IMR-90 (cell line): ENCODE results near the gene INHA. TPM values are rescaled to one million over a fixed set of nuclear protein-coding genes. Genes with fewer than 3 reads are reported as not detected.

Source experiments
- ATAC-seq: fragments of 200-7000 bp; cut with Tn5 transposase; 2 replicates; pipeline ENCODE4 v1.9.1; 2020; ENCODE audit warnings: low read depth, mild to moderate bottlenecking, moderate library complexity
- BruUV-seq: library from RNA; stranded (reverse); fragments of 400-500 nt; replicated peaks from 2 replicates; lab custom pipeline; 2021; lab: Mats Ljungman, UMichigan
- CTCF ChIA-PET: fragments of 300-600 bp; formaldehyde crosslinking; extraction: SDS; loops from one replicate; lab custom pipeline; 2021; ENCODE audit warnings: antibody characterized with exemption; lab: Yijun Ruan, JAX
- POLR2A ChIA-PET: fragments of 300-600 bp; sonication (Branson Sonifier 250); formaldehyde crosslinking; loops from one replicate; lab custom pipeline; 2022; ENCODE audit warnings: antibody characterized with exemption; ENCODE audit not compliant: unreplicated experiment; lab: Charles Lee
- DNase-seq: peaks from one replicate; pipeline ENCODE4 v3.0.0; 2013
- H2AFZ ChIP-seq: replicated peaks from 2 replicates; pipeline ENCODE3; 2013; ENCODE audit warnings: low read length, mild to moderate bottlenecking; ENCODE audit not compliant: poor library complexity
- H2AK5ac ChIP-seq: 2 replicates; pipeline ENCODE4 v1.6.1; 2013; ENCODE audit warnings: low read depth, low read length, inconsistent platforms
- H2AK9ac ChIP-seq: replicated peaks from 2 replicates; pipeline ENCODE3; 2013; ENCODE audit warnings: mild to moderate bottlenecking, low read depth, low read length, moderate library complexity; ENCODE audit not compliant: poor library complexity
- H2BK120ac ChIP-seq: 2 replicates; pipeline ENCODE4 v1.6.1; 2013; ENCODE audit warnings: low read depth, low read length, inconsistent platforms
- H2BK15ac ChIP-seq: 3 replicates; pipeline ENCODE4 v1.6.1; 2013; ENCODE audit warnings: low read depth, low read length, inconsistent platforms
- H2BK20ac ChIP-seq: 2 replicates; pipeline ENCODE4 v1.6.1; 2013; ENCODE audit warnings: low read depth, mild to moderate bottlenecking, inconsistent platforms, low read length, moderate library complexity
- H2BK5ac ChIP-seq: 2 replicates; pipeline ENCODE4 v1.6.1; 2013; ENCODE audit warnings: mild to moderate bottlenecking, low read depth, low read length, inconsistent platforms; ENCODE audit not compliant: poor library complexity, severe bottlenecking
- H3K14ac ChIP-seq: replicated peaks from 2 replicates; pipeline ENCODE4 v1.6.1; 2013; ENCODE audit warnings: low read depth, low read length, inconsistent platforms
- H3K18ac ChIP-seq: 2 replicates; pipeline ENCODE4 v1.6.1; 2013; ENCODE audit warnings: low read depth, low read length, control low read depth
- H3K23ac ChIP-seq: 2 replicates; pipeline ENCODE4 v1.6.1; 2013; ENCODE audit warnings: low read depth, low read length, inconsistent platforms
- H3K27ac ChIP-seq: 2 replicates; pipeline ENCODE4 v1.5.1; 2013; ENCODE audit warnings: mild to moderate bottlenecking, control low read depth, low read length; ENCODE audit not compliant: insufficient read depth
- H3K27me3 ChIP-seq: 2 replicates; pipeline ENCODE4 v1.6.1; 2013; ENCODE audit warnings: low read length; ENCODE audit not compliant: control insufficient read depth, insufficient read depth
- H3K36me3 ChIP-seq: 2 replicates; pipeline ENCODE4 v1.6.1; 2013; ENCODE audit warnings: low read length, mixed read lengths; ENCODE audit not compliant: control insufficient read depth, insufficient read depth
- H3K4ac ChIP-seq: 2 replicates; pipeline ENCODE4 v1.6.1; 2013; ENCODE audit warnings: low read depth, low read length, inconsistent platforms
- H3K4me1 ChIP-seq: 2 replicates; pipeline ENCODE4 v1.6.1; 2013; ENCODE audit warnings: low read length, mixed read lengths; ENCODE audit not compliant: control insufficient read depth, insufficient read depth
- H3K4me2 ChIP-seq: 2 replicates; pipeline ENCODE4 v1.6.1; 2013; ENCODE audit warnings: low read depth, mild to moderate bottlenecking, control low read depth, low read length, moderate library complexity
- H3K4me3 ChIP-seq: 2 replicates; pipeline ENCODE4 v1.5.1; 2013; ENCODE audit warnings: low read depth, mild to moderate bottlenecking, control low read depth, low read length, moderate library complexity; ENCODE audit not compliant: insufficient read depth
- H3K56ac ChIP-seq: 2 replicates; pipeline ENCODE4 v1.6.1; 2013; ENCODE audit warnings: low read length, inconsistent platforms; ENCODE audit not compliant: insufficient read depth; ENCODE audit errors: extremely low read depth
- H3K79me1 ChIP-seq, 2 experiments: 2 replicates each; pipeline ENCODE4 v1.6.1; 2013; ENCODE audit warnings: low read length in 2 of 2, inconsistent platforms in 1 of 2, low read depth in 1 of 2
- H3K9ac ChIP-seq: 2 replicates; pipeline ENCODE4 v1.6.1; 2013; ENCODE audit warnings: low read depth, low read length, control low read depth
- H3K9me1 ChIP-seq: 2 replicates; pipeline ENCODE4 v1.6.1; 2013; ENCODE audit warnings: low read length, inconsistent platforms; ENCODE audit not compliant: insufficient read depth
- H3K9me3 ChIP-seq: 2 replicates; pipeline ENCODE4 v1.6.1; 2013; ENCODE audit warnings: low read length; ENCODE audit not compliant: control insufficient read depth, insufficient read depth
- H4K20me1 ChIP-seq: 2 replicates; pipeline ENCODE4 v1.6.1; 2013; ENCODE audit warnings: low read length, inconsistent platforms; ENCODE audit not compliant: insufficient read depth
- H4K5ac ChIP-seq: 2 replicates; pipeline ENCODE4 v1.6.1; 2013; ENCODE audit warnings: mild to moderate bottlenecking, low read depth, low read length, control low read depth
- H4K8ac ChIP-seq, 2 experiments: 2 replicates each; pipeline ENCODE4 v1.6.1; 2013; ENCODE audit warnings: low read depth in 2 of 2, low read length in 2 of 2, control low read depth in 1 of 2, inconsistent platforms in 1 of 2
- H4K91ac ChIP-seq: 2 replicates; pipeline ENCODE4 v1.6.1; 2013; ENCODE audit warnings: low read depth, low read length, inconsistent platforms; ENCODE audit not compliant: insufficient read depth
- BHLHE40 ChIP-seq: fragments of 150-350 bp; IDR thresholded peaks from 2 replicates; pipeline ENCODE4 v1.6.1; 2016; ENCODE audit warnings: mild to moderate bottlenecking, low read depth, low read length
- CEBPB ChIP-seq: IDR thresholded peaks from 2 replicates; pipeline ENCODE4 v1.6.1; 2012; ENCODE audit warnings: low read depth, low read length, improper control_type of control experiment
- CHD1 ChIP-seq: IDR thresholded peaks from 2 replicates; pipeline ENCODE4 v1.6.1; 2012; ENCODE audit warnings: low read depth, low read length, improper control_type of control experiment
- CTCF ChIP-seq: conservative IDR thresholded peaks from 2 replicates; pipeline ENCODE4 v1.5.1; 2012; ENCODE audit warnings: mild to moderate bottlenecking, low read depth, low read length, improper control_type of control experiment
- ELK1 ChIP-seq: fragments of 150-350 bp; IDR thresholded peaks from 2 replicates; pipeline ENCODE4 v1.6.1; 2016; ENCODE audit warnings: low read depth, mild to moderate bottlenecking, low read length, moderate library complexity, borderline replicate concordance
- FOS ChIP-seq: fragments of 150-350 bp; IDR thresholded peaks from 2 replicates; pipeline ENCODE4 v1.6.1; 2016; ENCODE audit warnings: low read depth, low read length
- MAFK ChIP-seq: IDR thresholded peaks from 2 replicates; pipeline ENCODE4 v1.6.1; 2012; ENCODE audit warnings: low read depth, low read length, improper control_type of control experiment
- MAZ ChIP-seq: IDR thresholded peaks from 2 replicates; pipeline ENCODE4 v1.6.1; 2012; ENCODE audit warnings: low read depth, mild to moderate bottlenecking, low read length, improper control_type of control experiment, moderate library complexity, borderline replicate concordance
- MXI1 ChIP-seq: IDR thresholded peaks from 2 replicates; pipeline ENCODE4 v1.6.1; 2012; ENCODE audit warnings: low read depth, mild to moderate bottlenecking, low read length, moderate library complexity, borderline replicate concordance
- NFE2L2 ChIP-seq: fragments of 150-350 bp; IDR thresholded peaks from 2 replicates; pipeline ENCODE4 v1.6.1; 2016; ENCODE audit warnings: low read depth, mild to moderate bottlenecking, low read length
- POLR2A ChIP-seq: IDR thresholded peaks from 2 replicates; pipeline ENCODE4 v1.6.1; 2012; ENCODE audit warnings: mild to moderate bottlenecking, low read depth, low read length
- RAD21 ChIP-seq: IDR thresholded peaks from 2 replicates; pipeline ENCODE4 v1.6.1; 2012; ENCODE audit warnings: low read length, improper control_type of control experiment
- RCOR1 ChIP-seq: IDR thresholded peaks from 2 replicates; pipeline ENCODE4 v1.6.1; 2012; ENCODE audit warnings: mild to moderate bottlenecking, low read length, improper control_type of control experiment; ENCODE audit not compliant: insufficient replicate concordance
- RFX5 ChIP-seq: IDR thresholded peaks from 2 replicates; pipeline ENCODE4 v1.8.0; 2012; ENCODE audit warnings: low read depth, mild to moderate bottlenecking, low read length, moderate library complexity
- SMC3 ChIP-seq: fragments of 150-350 bp; IDR thresholded peaks from 2 replicates; pipeline ENCODE4 v1.6.1; 2016; ENCODE audit warnings: low read depth, mild to moderate bottlenecking, antibody characterized with exemption, low read length, moderate library complexity
- WGBS, 2 experiments: methylation state at CpG; one replicate each; pipeline versions ENCODE4 v1.1.5 to v1.1.7; 2013; ENCODE audit warnings: missing lambda C conversion rate in 2 of 2; ENCODE audit not compliant: insufficient read length in 1 of 2; ENCODE audit errors: extremely low coverage in 2 of 2; 5-methylcytosine and 5-hydroxymethylcytosine counted together
- dilution Hi-C: fragments of 300-500 bp; cut with HindIII; formaldehyde crosslinking; loops from one replicate; pipeline ENCODE4 v1.14.3; 2018; ENCODE audit warnings: low sequenced_read_pairs; ENCODE audit not compliant: unreplicated experiment
- in situ Hi-C: fragments of 300-500 bp; cut with MboI; formaldehyde crosslinking; loops from 3 replicates; pipeline ENCODE4 v1.14.3; 2019; ENCODE audit warnings: low sequenced_read_pairs, inconsistent platforms, mixed read lengths
- intact Hi-C: fragments of 100-400 bp; cut with micrococcal nuclease; formaldehyde crosslinking; loops from 2 replicates; pipeline ENCODE4 v1.10.0; 2022
- polyA plus RNA-seq, 3 experiments: library from polyadenylated mRNA; depleted of rRNA; stranded (reverse); fragments of >200 nt; gene quantifications; 2 replicates each; pipeline ENCODE4 v1.2.3, GENCODE V29; 2012; ENCODE audit warnings: low replicate concordance in 1 of 3
- total RNA-seq: library from RNA; depleted of rRNA; stranded (reverse); fragments of >200 nt; gene quantifications from 2 replicates; pipeline ENCODE4 v1.2.3, GENCODE V29; 2012
- TF ChIP-seq, protein P1 (sequence below): fragments of 150-350 bp; IDR thresholded peaks from 2 replicates; pipeline ENCODE4 v1.6.1; 2017; ENCODE audit warnings: mild to moderate bottlenecking, antibody characterized with exemption, low read length, low read depth

The INHA gene
- total and polyA plus RNA-seq, 2 of the 4 experiments (the other 2 are of a cell fraction) = 0.96 TPM; not detected in 1

DNA sequence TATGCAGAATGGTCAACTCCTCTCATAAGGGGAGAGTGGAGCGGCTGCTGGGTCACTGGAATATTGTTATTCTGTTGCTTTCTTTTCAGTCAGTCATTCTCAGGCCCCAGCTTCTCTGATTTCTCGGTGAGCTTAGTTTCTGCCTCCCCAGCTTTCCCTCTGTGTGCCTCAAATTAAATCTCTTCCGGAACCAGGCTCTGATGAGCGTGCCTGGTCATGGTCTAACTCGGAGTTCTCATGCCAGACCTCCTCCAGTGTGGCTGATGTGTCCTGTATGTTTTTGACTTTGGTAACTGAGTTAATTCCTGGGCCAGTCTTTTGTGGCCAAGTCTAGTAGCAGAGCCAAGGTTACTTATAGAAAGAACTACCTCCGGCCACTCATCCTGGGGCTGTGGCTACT is 20.6 kb downstream of the INHA start:
- CTCF ChIA-PET = interaction anchor here (0.7 to 1.5 kb wide), 2 partner anchors 33 to 50 kb away, joined by 3 to 4 read pairs; no protein-coding TSS in a partner anchor
- Histone ChIP-seq H3K4me3 (no peak overlapping the region), H4K8ac (no peak overlapping the region; a peak in 1 of 4 replicates), H3K18ac (no peak overlapping the region), H3K14ac (no peak overlapping the region), H3K27me3 (peaks cover 6% of the 10 kb centered on the region), H3K23ac (no peak overlapping the region), H2AK5ac (no peak overlapping the region), H3K36me3 (no peaks in the 10 kb centered on the region), H2BK15ac (no peak overlapping the region), H4K5ac (no peak overlapping the region), H3K4ac (no peak overlapping the region), H4K91ac (no peak overlapping the region), H2AK9ac (peak overlapping the region; percentile 44), H2AFZ (peak overlapping the region; percentile 40), H3K9ac (no peak overlapping the region), H4K20me1 (no peaks in the 10 kb centered on the region), H3K56ac (no peak overlapping the region), H3K9me1 (0 out of 2 replicates have a peak, but pooled peaks cover 2% of the 10 kb centered on the region), H2BK5ac (no peak overlapping the region), H3K79me1 (no peaks in the 10 kb centered on the region), H2BK120ac (no peak overlapping the region), H3K9me3 (no peaks in the 10 kb centered on the region), H3K4me1 (peaks cover 2% of the 10 kb centered on the region), H3K4me2 (no peak overlapping the region), H2BK20ac (no peak overlapping the region), H3K27ac (no peak overlapping the region)
- POLR2A ChIA-PET = no interaction called here
- in situ Hi-C loops (no loop called here), dilution Hi-C loops (no loop called here), intact Hi-C loops (no loop called here)
- DNase-seq (no peak), ATAC-seq (no peak)
- 0% methylated on average over 1 of the region's 6 CpGs; no CpG with 5 or more reads in 1 of the 2 experiments for WGBS, 2 experiments
- no TSS peak for BruUV-seq
- TF ChIP-seq FOS = no peak
- TF ChIP-seq MAZ = no peak
- TF ChIP-seq RCOR1 = no peak
- no peak for TF ChIP-seq MAFK
- TF ChIP-seq RFX5 = no peak
- TF ChIP-seq CEBPB = no peak
- no peak for TF ChIP-seq NFE2L2
- no peak for TF ChIP-seq POLR2A
- no peak for TF ChIP-seq BHLHE40
- TF ChIP-seq CHD1 = no peak
- no peak for TF ChIP-seq SMC3
- no peak for TF ChIP-seq CTCF
- no peak for TF ChIP-seq ELK1
- no peak for TF ChIP-seq MXI1
- TF ChIP-seq RAD21 = no peak
- TF ChIP-seq, protein P1, sequence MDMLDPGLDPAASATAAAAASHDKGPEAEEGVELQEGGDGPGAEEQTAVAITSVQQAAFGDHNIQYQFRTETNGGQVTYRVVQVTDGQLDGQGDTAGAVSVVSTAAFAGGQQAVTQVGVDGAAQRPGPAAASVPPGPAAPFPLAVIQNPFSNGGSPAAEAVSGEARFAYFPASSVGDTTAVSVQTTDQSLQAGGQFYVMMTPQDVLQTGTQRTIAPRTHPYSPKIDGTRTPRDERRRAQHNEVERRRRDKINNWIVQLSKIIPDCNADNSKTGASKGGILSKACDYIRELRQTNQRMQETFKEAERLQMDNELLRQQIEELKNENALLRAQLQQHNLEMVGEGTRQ = no peak
